ENCODE measurements around the gene PXMP4. TPM values are rescaled to one million over a fixed set of nuclear protein-coding genes. Genes with fewer than 3 reads are reported as not detected.
"Not testable (repeated sequence)": the region's sequence is repeated elsewhere in the genome, so short reads cannot be mapped to it uniquely, and the experiment has no call there.

PXMP4 gene
- total RNA-seq, 1 donor from 2014 or later: 4.2 TPM

- no peak for DNase-seq (ENCODE audit: low read depth in 2 of 2)
Observed at GRCh38 chr20:33704197-33704924, 15.7 kb downstream of the PXMP4 start.

- no peak for DNase-seq (ENCODE audit: low read depth in 2 of 2)
Observed at GRCh38 chr20:33703498-33704137, 16.5 kb downstream of the PXMP4 start.

GRCh38 chr20:33702861-33703260, 17.2 kb downstream of the PXMP4 start:
- DNase-seq (ENCODE audit: low read depth in 2 of 2): no peak

- no peak for DNase-seq (ENCODE audit: low read depth in 2 of 2)
Observed at GRCh38 chr20:33701629-33702450, 18.3 kb downstream of the PXMP4 start.

- DNase-seq (ENCODE audit: low read depth in 2 of 2): not testable (repeated sequence)
Observed at GRCh38 chr20:33700696-33701441, 19.2 kb downstream of the PXMP4 start.

GRCh38 chr20:33698966-33699365, 21.1 kb downstream of the PXMP4 start:
- not testable (repeated sequence) for DNase-seq (ENCODE audit: low read depth in 2 of 2)

GRCh38 chr20:33697129-33697528, 23.0 kb downstream of the PXMP4 start:
- DNase-seq (ENCODE audit: low read depth in 2 of 2): no peak

GRCh38 chr20:33696448-33696847, 23.7 kb downstream of the PXMP4 start:
- no peak for DNase-seq (ENCODE audit: low read depth in 2 of 2)

GRCh38 chr20:33694639-33695012, 25.5 kb downstream of the PXMP4 start:
- DNase-seq (ENCODE audit: low read depth in 2 of 2): no peak

- DNase-seq (ENCODE audit: low read depth in 2 of 2): no peak
Observed at GRCh38 chr20:33693741-33694638, 26.1 kb downstream of the PXMP4 start.

- DNase-seq (ENCODE audit: low read depth in 2 of 2): no peak
Observed at GRCh38 chr20:33693289-33693688, 26.8 kb downstream of the PXMP4 start.

- DNase-seq (ENCODE audit: low read depth in 2 of 2): peak in 1 of 2 donors; percentile 68
Observed at GRCh38 chr20:33689973-33690372, 30.1 kb downstream of the PXMP4 start.

- no peak for DNase-seq (ENCODE audit: low read depth in 2 of 2)
Observed at GRCh38 chr20:33689493-33689892, 30.6 kb downstream of the PXMP4 start.

- no peak for DNase-seq (ENCODE audit: low read depth in 2 of 2)
Observed at GRCh38 chr20:33688938-33689424, 31.1 kb downstream of the PXMP4 start.

GRCh38 chr20:33687993-33688937, 31.8 kb downstream of the PXMP4 start:
- DNase-seq (ENCODE audit: low read depth in 2 of 2): no peak

GRCh38 chr20:33687370-33687915, 32.7 kb downstream of the PXMP4 start:
- no peak for DNase-seq (ENCODE audit: low read depth in 2 of 2)

GRCh38 chr20:33686984-33687366, 33.1 kb downstream of the PXMP4 start:
- no peak for DNase-seq (ENCODE audit: low read depth in 2 of 2)

- DNase-seq (ENCODE audit: low read depth in 2 of 2): peak; percentile 69 to 95
Observed at GRCh38 chr20:33686100-33686983, 33.8 kb downstream of the PXMP4 start, which contains the start of gene E2F1. E2F1 (minus strand) TSS chr20:33686385; CDS start chr20:33686264, 121 bp downstream.

Measured in dermis microvascular lymphatic vessel endothelial cell (primary cell).